Stimulated activated naive CD8-positive, alpha-beta T cell treated with anti-CD3 and anti-CD28 coated beads, Interleukin-15, amount 100 ng/mL, for 72 hours (primary cell): ENCODE measurements around the gene GHITM.
"Not testable (repeated sequence)": the region's sequence is repeated elsewhere in the genome, so short reads cannot be mapped to it uniquely, and the experiment has no call there.

Source experiments
- ATAC-seq: fragments of 150-1000 bp; cut with Tn5 transposase; 2 replicates; pipeline ENCODE4 v1.10.0; 2021; ENCODE audit warnings: mild to moderate bottlenecking, moderate library complexity
- DNase-seq, 2 donors: peaks; one replicate each; pipeline ENCODE4 v3.0.0; 2021 to 2022
- H3K27ac Mint-ChIP-seq, 2 donors: one replicate each; pipeline ENCODE4 v1.8.0; 2022; ENCODE audit warnings: mild to moderate bottlenecking in 2 of 2, mixed read lengths in 2 of 2, moderate library complexity in 2 of 2
- H3K27me3 Mint-ChIP-seq: one replicate; pipeline ENCODE4 v1.8.0; 2022; ENCODE audit warnings: mixed read lengths
- H3K4me1 Mint-ChIP-seq: one replicate; pipeline ENCODE4 v1.8.0; 2022; ENCODE audit warnings: mild to moderate bottlenecking, mixed read lengths
- H3K4me3 Mint-ChIP-seq, 2 donors: one replicate each; pipeline ENCODE4 v1.8.0; 2022; ENCODE audit warnings: mild to moderate bottlenecking in 2 of 2, mixed read lengths in 2 of 2, moderate library complexity in 1 of 2
- H3K9me3 Mint-ChIP-seq, 2 donors: one replicate each; pipeline ENCODE4 v1.8.0; 2022; ENCODE audit warnings: mixed read lengths in 2 of 2

GHITM gene

GRCh38 chr10:84160663-84161362 is 21.5 kb downstream of the GHITM start:
- ATAC-seq, result no peak
- Mint-ChIP-seq H3K27ac (peak overlapping the region in 1 of 2 donors; percentile 66), H3K4me3 (no peak overlapping the region), H3K27me3 (peaks cover 9% of the 10 kb centered on the region), H3K4me1 (peaks cover 27% of the 10 kb centered on the region), H3K9me3 (no peaks in the 10 kb centered on the region)
- DNase-seq, result no peak

GRCh38 chr10:84163996-84164395 is 24.7 kb downstream of the GHITM start:
- ATAC-seq, result no peak
- no peak overlapping the region for H3K4me3 Mint-ChIP-seq
- H3K9me3 Mint-ChIP-seq, result no peaks in the 10 kb centered on the region
- H3K4me1 Mint-ChIP-seq, result peaks cover 9% of the 10 kb centered on the region
- peaks cover 9% of the 10 kb centered on the region for H3K27me3 Mint-ChIP-seq
- no peak for DNase-seq
- H3K27ac Mint-ChIP-seq, result no peak overlapping the region

GRCh38 chr10:84164442-84164841 is 25.1 kb downstream of the GHITM start:
- ATAC-seq (no peak), DNase-seq (no peak)
- Mint-ChIP-seq H3K4me3 (no peak overlapping the region), H3K27me3 (peaks cover 9% of the 10 kb centered on the region), H3K9me3 (no peaks in the 10 kb centered on the region), H3K27ac (no peak overlapping the region), H3K4me1 (peaks cover 5% of the 10 kb centered on the region)

- Mint-ChIP-seq H3K27me3 (peaks cover 9% of the 10 kb centered on the region), H3K4me3 (no peak overlapping the region), H3K9me3 (no peaks in the 10 kb centered on the region), H3K27ac (no peak overlapping the region), H3K4me1 (peaks cover 4% of the 10 kb centered on the region)
- DNase-seq, result no peak
- ATAC-seq, result no peak
Observed at GRCh38 chr10:84166620-84167288, 27.4 kb downstream of the GHITM start.

- not testable (repeated sequence) for H3K27ac Mint-ChIP-seq
Observed at GRCh38 chr10:84167289-84167653, 28.0 kb downstream of the GHITM start.

GRCh38 chr10:84168382-84168781 is 29.1 kb downstream of the GHITM start:
- not testable (repeated sequence) for DNase-seq, H3K4me3 Mint-ChIP-seq, ATAC-seq, H3K27ac Mint-ChIP-seq, H3K27me3 Mint-ChIP-seq, H3K9me3 Mint-ChIP-seq, H3K4me1 Mint-ChIP-seq

More at GRCh38 chr10:84167289-84167653, 28.0 kb downstream of the GHITM start:
- not testable (repeated sequence) for ATAC-seq, H3K4me3 Mint-ChIP-seq, DNase-seq, H3K27me3 Mint-ChIP-seq, H3K4me1 Mint-ChIP-seq, H3K9me3 Mint-ChIP-seq

- not testable (repeated sequence) for H3K4me3 Mint-ChIP-seq, ATAC-seq, H3K9me3 Mint-ChIP-seq, H3K27ac Mint-ChIP-seq, H3K27me3 Mint-ChIP-seq, H3K4me1 Mint-ChIP-seq, DNase-seq
Observed at GRCh38 chr10:84171237-84171636, 31.9 kb downstream of the GHITM start.

- not testable (repeated sequence) for ATAC-seq, H3K4me3 Mint-ChIP-seq, H3K27me3 Mint-ChIP-seq, H3K27ac Mint-ChIP-seq, DNase-seq, H3K4me1 Mint-ChIP-seq, H3K9me3 Mint-ChIP-seq
Observed at GRCh38 chr10:84171700-84172466, 32.6 kb downstream of the GHITM start.

- ATAC-seq (no peak), DNase-seq (no peak)
- Mint-ChIP-seq H3K4me1 (no peaks in the 10 kb centered on the region), H3K27me3 (no peaks in the 10 kb centered on the region), H3K27ac (peak overlapping the region in 1 of 2 donors; percentile 74), H3K4me3 (no peak overlapping the region), H3K9me3 (no peaks in the 10 kb centered on the region)
Observed at GRCh38 chr10:84172467-84173356, 33.4 kb downstream of the GHITM start.

GRCh38 chr10:84173501-84173929 is 34.2 kb downstream of the GHITM start, which contains the start of gene GPR15LG:
GPR15LG (plus strand) TSS chr10:84173801; CDS start chr10:84173852, 51 bp downstream.
- no peaks in the 10 kb centered on the region for H3K9me3 Mint-ChIP-seq
- H3K27ac Mint-ChIP-seq, result peak within 1 kb of the TSS in 1 of 2 donors; percentile 74
- no peak for ATAC-seq
- no peaks in the 10 kb centered on the region for H3K27me3 Mint-ChIP-seq
- no peak for DNase-seq
- no peaks in the 10 kb centered on the region for H3K4me1 Mint-ChIP-seq
- no peak within 1 kb of the TSS for H3K4me3 Mint-ChIP-seq

- no peak overlapping the region for H3K4me3 Mint-ChIP-seq
- ATAC-seq, result no peak
- H3K4me1 Mint-ChIP-seq, result no peaks in the 10 kb centered on the region
- H3K9me3 Mint-ChIP-seq, result no peaks in the 10 kb centered on the region
- H3K27ac Mint-ChIP-seq, result no peak overlapping the region
- no peaks in the 10 kb centered on the region for H3K27me3 Mint-ChIP-seq
- DNase-seq, result no peak
Observed at GRCh38 chr10:84175436-84175835, 36.1 kb downstream of the GHITM start.

- no peaks in the 10 kb centered on the region for H3K4me1 Mint-ChIP-seq
- DNase-seq (no peak), ATAC-seq (no peak)
- H3K27me3 Mint-ChIP-seq, result no peaks in the 10 kb centered on the region
- H3K27ac Mint-ChIP-seq, result peak overlapping the region; percentile 1 to 86
- H3K4me3 Mint-ChIP-seq, result no peak overlapping the region
- H3K9me3 Mint-ChIP-seq, result no peaks in the 10 kb centered on the region
Observed at GRCh38 chr10:84176351-84176750, 37.0 kb downstream of the GHITM start.

- H3K27ac Mint-ChIP-seq, result peak overlapping the region; percentile 78 to 86
Observed at GRCh38 chr10:84176836-84177474, 37.6 kb downstream of the GHITM start.

GRCh38 chr10:84177541-84178141 is 38.3 kb downstream of the GHITM start:
- Mint-ChIP-seq H3K9me3 (no peaks in the 10 kb centered on the region), H3K4me1 (no peaks in the 10 kb centered on the region), H3K4me3 (no peak overlapping the region), H3K27me3 (no peaks in the 10 kb centered on the region), H3K27ac (no peak overlapping the region)
- DNase-seq, result peak; percentile 34 to 40
- peak; percentile 88 for ATAC-seq

More at GRCh38 chr10:84176836-84177474, 37.6 kb downstream of the GHITM start:
- Mint-ChIP-seq H3K4me3 (peak overlapping the region in 1 of 2 donors; percentile 9), H3K27me3 (no peaks in the 10 kb centered on the region), H3K4me1 (no peaks in the 10 kb centered on the region), H3K9me3 (no peaks in the 10 kb centered on the region)
- ATAC-seq (peak; percentile 24), DNase-seq (no peak)
